ENCODE data around the gene TPRKB. TPM values are rescaled to one million over a fixed set of nuclear protein-coding genes. Genes with fewer than 3 reads are reported as not detected.
A peak's percentile ranks its signal among the peaks of the same experiment; 100 is the strongest.
"Not testable (repeated sequence)": the region's sequence is repeated elsewhere in the genome, so short reads cannot be mapped to it uniquely, and the experiment has no call there.

TPRKB gene
- total and polyA plus RNA-seq, 12 donors: 17.2 to 67.2 (median 32.8) TPM

DNA sequence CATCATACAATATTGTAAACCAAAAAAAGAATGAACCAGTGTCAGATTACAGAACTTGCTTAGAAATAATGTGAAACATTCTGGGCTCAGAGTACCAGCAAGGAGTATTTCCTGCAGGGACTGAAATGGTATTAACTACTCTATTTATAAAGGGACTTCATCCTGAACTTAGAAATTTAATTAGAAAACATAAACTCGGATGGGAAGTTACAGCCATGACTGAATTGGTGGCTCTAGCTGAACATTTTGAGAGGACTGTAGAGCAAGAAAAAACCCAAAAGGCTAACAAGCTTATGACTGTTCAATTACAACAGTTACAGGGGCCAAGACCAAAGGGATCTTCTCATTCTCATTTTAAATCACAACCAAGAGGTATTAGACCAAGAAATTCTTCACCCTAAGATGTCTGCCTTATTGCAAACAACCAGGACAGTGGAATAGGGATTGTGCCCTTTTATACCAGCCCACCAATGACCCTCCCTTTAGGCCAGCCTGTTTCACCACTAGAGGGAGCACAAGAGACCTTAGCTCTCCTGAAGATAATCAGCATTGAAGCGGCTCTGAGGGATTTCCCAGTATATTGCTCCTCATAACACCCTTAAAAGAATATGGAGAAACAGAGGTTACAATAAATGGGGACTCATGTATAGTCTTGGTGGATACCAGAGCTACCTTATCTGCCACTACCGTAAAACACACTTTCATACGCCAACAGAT lies 46.6 kb downstream of the TPRKB start:
- TF ChIP-seq, protein P1, sequence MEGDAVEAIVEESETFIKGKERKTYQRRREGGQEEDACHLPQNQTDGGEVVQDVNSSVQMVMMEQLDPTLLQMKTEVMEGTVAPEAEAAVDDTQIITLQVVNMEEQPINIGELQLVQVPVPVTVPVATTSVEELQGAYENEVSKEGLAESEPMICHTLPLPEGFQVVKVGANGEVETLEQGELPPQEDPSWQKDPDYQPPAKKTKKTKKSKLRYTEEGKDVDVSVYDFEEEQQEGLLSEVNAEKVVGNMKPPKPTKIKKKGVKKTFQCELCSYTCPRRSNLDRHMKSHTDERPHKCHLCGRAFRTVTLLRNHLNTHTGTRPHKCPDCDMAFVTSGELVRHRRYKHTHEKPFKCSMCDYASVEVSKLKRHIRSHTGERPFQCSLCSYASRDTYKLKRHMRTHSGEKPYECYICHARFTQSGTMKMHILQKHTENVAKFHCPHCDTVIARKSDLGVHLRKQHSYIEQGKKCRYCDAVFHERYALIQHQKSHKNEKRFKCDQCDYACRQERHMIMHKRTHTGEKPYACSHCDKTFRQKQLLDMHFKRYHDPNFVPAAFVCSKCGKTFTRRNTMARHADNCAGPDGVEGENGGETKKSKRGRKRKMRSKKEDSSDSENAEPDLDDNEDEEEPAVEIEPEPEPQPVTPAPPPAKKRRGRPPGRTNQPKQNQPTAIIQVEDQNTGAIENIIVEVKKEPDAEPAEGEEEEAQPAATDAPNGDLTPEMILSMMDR (IDR thresholded peaks at IDR 0.05): peak in 3 of 6 experiments; percentile 32 to 46 (median 45)
- H3K27me3 ChIP-seq; H3K4me3 ChIP-seq; intact Hi-C loops (cut with DNase I); H3K9me3 ChIP-seq (replicated peaks in 1 of 3); H3K36me3 ChIP-seq (replicated peaks in 1 of 2); H3K4me1 ChIP-seq (replicated peaks in 1 of 2); H3K27ac ChIP-seq: not testable (repeated sequence)
- WGBS, 4 donors: 27 to 63% (median 55%) methylated on average over 2 to 4 of the region's 4 CpGs
- peak in 1 of 7 donors; percentile 20 for DNase-seq

DNA sequence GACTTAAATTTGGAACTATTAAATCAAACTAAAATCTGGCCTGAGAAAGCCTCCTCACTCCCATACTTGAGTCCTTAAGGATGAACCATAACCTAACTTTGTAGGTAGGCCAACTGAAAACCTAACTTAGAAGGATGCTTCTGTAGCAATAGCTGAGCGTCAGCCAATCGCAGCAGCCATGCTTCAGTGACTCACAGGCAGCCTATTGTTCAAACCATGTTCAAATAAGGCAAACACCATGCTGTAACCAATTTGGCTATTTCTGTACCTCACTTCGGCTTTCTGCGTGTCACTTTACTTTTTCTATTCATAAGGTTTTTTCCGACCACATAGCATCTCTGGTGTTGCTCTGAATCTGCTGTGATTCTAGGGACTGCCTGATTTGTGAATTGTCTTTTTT lies 48.7 kb downstream of the TPRKB start:
- intact Hi-C loops (cut with DNase I); DNase-seq; H3K4me1 ChIP-seq (replicated peaks in 1 of 2); H3K27me3 ChIP-seq; H3K4me3 ChIP-seq; H3K36me3 ChIP-seq (replicated peaks in 1 of 2); H3K27ac ChIP-seq; H3K9me3 ChIP-seq (replicated peaks in 1 of 3): not testable (repeated sequence)
- whole genome bisulfite sequencing, 4 donors: 90 to 99% (median 91%) methylated on average over 5 of the region's 5 CpGs

DNA sequence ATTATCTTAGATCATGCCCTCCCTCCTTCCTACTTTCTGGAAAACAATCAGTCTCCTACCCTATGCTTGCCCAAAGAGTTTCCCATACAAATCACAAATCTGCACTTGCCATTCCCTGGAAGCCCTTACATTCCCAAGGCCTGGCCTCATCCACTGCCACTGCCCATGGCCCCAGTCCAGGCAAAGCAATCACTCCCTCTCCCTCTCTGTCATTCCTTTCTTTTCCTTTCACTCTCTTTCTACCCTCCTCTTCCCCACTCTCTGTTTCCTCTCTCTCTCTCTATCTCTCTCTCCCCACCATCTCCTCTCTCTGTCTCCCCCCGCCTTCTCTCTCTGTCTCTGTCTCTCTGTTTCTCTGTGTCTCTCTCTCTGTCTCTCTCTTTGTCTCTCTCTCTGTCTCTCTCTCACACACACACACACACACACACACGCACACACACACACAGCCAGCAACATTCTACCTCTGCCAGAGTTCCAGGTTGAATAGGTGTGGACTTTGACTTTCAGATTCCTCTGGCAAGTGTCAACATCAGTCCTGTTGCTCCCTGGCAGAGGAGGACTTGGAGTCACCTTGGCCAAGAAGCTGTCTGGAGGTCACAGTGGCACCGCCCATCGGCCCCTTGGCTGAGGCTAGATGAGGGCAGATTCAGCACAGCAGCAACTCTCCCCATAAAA lies 51.2 kb downstream of the TPRKB start:
- Histone ChIP-seq H3K27me3 (no peaks in the 10 kb centered on the region), H3K36me3 (replicated peaks in 1 of 2) (no peaks in the 10 kb centered on the region), H3K4me3 (no peak overlapping the region), H3K27ac (no peak overlapping the region), H3K9me3 (replicated peaks in 1 of 3) (no peaks in the 10 kb centered on the region), H3K4me1 (replicated peaks in 1 of 2) (no peaks in the 10 kb centered on the region)
- intact Hi-C loops (cut with DNase I): no loop called here
- TF ChIP-seq, protein P1 (IDR thresholded peaks at IDR 0.05): no peak
- TF ChIP-seq POLR2A (IDR thresholded peaks at IDR 0.05): no peak
- 64 to 86% (median 72%) methylated on average over 2 to 4 of the region's 4 CpGs for WGBS, 4 donors
- peak in 1 of 7 donors; percentile 14 for DNase-seq

DNA sequence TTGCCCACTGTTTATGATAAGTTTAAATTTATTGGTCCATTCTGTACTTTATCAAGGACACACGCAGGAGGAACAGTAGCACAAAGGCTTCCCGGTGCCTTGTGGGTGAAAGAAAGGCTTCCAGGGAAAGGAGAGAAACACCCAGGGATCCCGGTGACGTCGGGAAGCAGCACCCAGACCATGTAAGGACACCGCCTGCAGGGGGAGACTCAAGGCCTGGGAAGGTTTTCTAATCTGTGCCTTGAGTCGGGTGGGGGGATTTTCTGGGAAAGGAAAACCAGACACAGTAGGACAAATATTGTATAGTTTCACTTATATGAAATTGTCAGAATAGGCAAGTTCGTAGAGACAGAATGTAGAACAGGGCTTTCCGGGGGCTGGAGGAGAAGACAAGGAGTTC lies 52.2 kb downstream of the TPRKB start:
- intact Hi-C loops (cut with DNase I); H3K27me3 ChIP-seq; H3K4me3 ChIP-seq; H3K4me1 ChIP-seq (replicated peaks in 1 of 2); DNase-seq; H3K36me3 ChIP-seq (replicated peaks in 1 of 2); H3K27ac ChIP-seq; H3K9me3 ChIP-seq (replicated peaks in 1 of 3): not testable (repeated sequence)
- 36 to 50% (median 45%) methylated on average over 8 to 9 of the region's 9 CpGs for WGBS, 4 donors

DNA sequence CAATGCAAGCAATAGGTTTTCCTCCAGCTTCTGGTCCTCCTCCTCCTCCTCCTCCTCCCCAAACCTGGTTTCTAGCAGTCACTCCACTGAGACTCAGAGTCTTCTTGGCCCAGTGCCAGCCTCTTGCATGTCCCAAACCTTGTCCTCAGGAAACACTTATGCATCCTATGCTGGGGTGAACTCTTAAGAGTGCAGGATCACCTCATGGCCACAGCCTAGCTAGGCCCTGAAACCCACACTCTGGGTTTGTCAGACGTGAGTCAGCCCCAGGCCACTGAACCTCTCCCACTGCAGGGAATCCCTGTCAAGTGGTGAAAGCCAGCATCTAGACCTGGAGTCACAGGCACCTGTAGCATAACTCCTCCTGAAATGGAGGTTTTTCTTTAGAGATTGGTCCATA lies 52.8 kb downstream of the TPRKB start:
- H3K9me3 ChIP-seq (replicated peaks in 1 of 3); H3K36me3 ChIP-seq (replicated peaks in 1 of 2); H3K27me3 ChIP-seq; H3K4me3 ChIP-seq; H3K4me1 ChIP-seq (replicated peaks in 1 of 2); intact Hi-C loops (cut with DNase I); DNase-seq; H3K27ac ChIP-seq: not testable (repeated sequence)
- 50 to 77% methylated on average over 1 of the region's 1 CpG; no CpG with 5 or more reads in 2 of the 4 donors for WGBS, 4 donors
